HCT116 (cell line): ENCODE measurements around the gene CCDC63. TPM values are rescaled to one million over a fixed set of nuclear protein-coding genes. Genes with fewer than 3 reads are reported as not detected.

Experiments
- ATAC-seq: fragments of 200-7000 bp; cut with Tn5 transposase; 2 replicates; pipeline ENCODE4 v1.9.1; 2020; ENCODE audit warnings: mild to moderate bottlenecking, moderate library complexity
- BruUV-seq: library from RNA; stranded (reverse); fragments of 400-500 nt; replicated peaks from 2 replicates; lab custom pipeline; 2021; lab: Mats Ljungman, UMichigan
- CTCF ChIA-PET: fragments of 300-600 bp; sonication (Branson Sonifier 250); formaldehyde crosslinking; loops from one replicate; lab custom pipeline; 2021; ENCODE audit warnings: antibody characterized with exemption; lab: Charles Lee
- POLR2A ChIA-PET: fragments of 300-600, 350-600 bp; sonication (Branson Sonifier 250); formaldehyde crosslinking; loops from one replicate; lab custom pipeline; 2021; ENCODE audit warnings: antibody characterized with exemption; lab: Charles Lee
- RAD21 ChIA-PET, 2 experiments: fragments of 300-600 bp; sonication (Branson Sonifier 250); formaldehyde crosslinking; loops; one replicate each; lab custom pipeline; 2023; ENCODE audit warnings: low total read pairs in 2 of 2; ENCODE audit not compliant: uncharacterized antibody in 2 of 2, unreplicated experiment in 2 of 2, low non-redundant PET in 1 of 2; lab: Charles Lee
- DNase-seq: peaks from one replicate; pipeline ENCODE4 v3.0.0-alpha.2; 2010; ENCODE audit warnings: low read depth, low spot score
- H2AFZ ChIP-seq: fragments of 200-600 bp; shearing (Covaris generic), sonication (generic); 2 replicates; pipeline ENCODE4 v1.6.1; 2017; ENCODE audit warnings: low read depth, mixed run types, mixed read lengths, antibody characterized with exemption, low read length; ENCODE audit not compliant: poor library complexity, severe bottlenecking
- H3K27ac ChIP-seq: 2 replicates; pipeline ENCODE4 v1.5.1; 2012; ENCODE audit warnings: low read depth, low read length
- H3K27me3 ChIP-seq: fragments of 200-600 bp; sonication (generic); 2 replicates; pipeline ENCODE4 v1.6.1; 2016; ENCODE audit warnings: mixed run types, low read length, mixed read lengths; ENCODE audit not compliant: insufficient read depth
- H3K36me3 ChIP-seq, 2 experiments: fragments of 200-500 bp in 1 of 2; fragments of 200-600 bp in 1 of 2; sonication (Bioruptor generic) in 1 of 2; sonication (generic) in 1 of 2; 2 replicates each; pipeline versions ENCODE4 v1.5.1 to v1.6.1; 2014 to 2016; ENCODE audit warnings: low read length in 2 of 2, inconsistent platforms in 1 of 2, mixed read lengths in 1 of 2, mixed run types in 1 of 2; ENCODE audit not compliant: insufficient read depth in 2 of 2, control insufficient read depth in 1 of 2
- H3K4me1 ChIP-seq, 2 experiments: fragments of 200-600 bp in 1 of 2; sonication (generic) in 1 of 2; 2 replicates each; pipeline versions ENCODE4 v1.5.1 to v1.6.1; 2012 to 2017; ENCODE audit warnings: low read length in 2 of 2, inconsistent platforms in 1 of 2, mild to moderate bottlenecking in 1 of 2, mixed read lengths in 1 of 2, mixed run types in 1 of 2, moderate library complexity in 1 of 2; ENCODE audit not compliant: insufficient read depth in 2 of 2, control insufficient read depth in 1 of 2
- H3K4me2 ChIP-seq: fragments of 200-600 bp; sonication (generic); 2 replicates; pipeline ENCODE4 v1.6.1; 2017; ENCODE audit warnings: mixed run types, low read length, mixed read lengths
- H3K4me3 ChIP-seq, 2 experiments: fragments of 200-600 bp in 1 of 2; sonication (generic) in 1 of 2; replicated peaks in 1 of 2; 2 replicates each; pipeline ENCODE4 v1.5.1; 2011 to 2016; ENCODE audit warnings: low read length in 2 of 2, control low read depth in 1 of 2, low read depth in 1 of 2, mild to moderate bottlenecking in 1 of 2, mixed read lengths in 1 of 2, mixed run types in 1 of 2
- H3K79me2 ChIP-seq: fragments of 200-600 bp; sonication (generic); 2 replicates; pipeline ENCODE4 v1.6.1; 2017; ENCODE audit warnings: mild to moderate bottlenecking, mixed run types, low read length, moderate library complexity, mixed read lengths; ENCODE audit not compliant: insufficient read depth
- H3K9ac ChIP-seq: fragments of 200-600 bp; sonication (generic); 2 replicates; pipeline ENCODE4 v1.6.1; 2016; ENCODE audit warnings: low read length, mixed read lengths
- H3K9me2 ChIP-seq: fragments of 200-600 bp; sonication (generic), shearing (Covaris generic); 2 replicates; pipeline ENCODE4 v1.6.1; 2017; ENCODE audit warnings: mixed run types, mild to moderate bottlenecking, moderate library complexity; ENCODE audit not compliant: insufficient read depth
- H3K9me3 ChIP-seq, 2 experiments: fragments of 200-500 bp in 1 of 2; fragments of 200-600 bp in 1 of 2; sonication (Bioruptor generic) in 1 of 2; sonication (generic) in 1 of 2; 2 replicates each; pipeline ENCODE4 v1.6.1; 2014 to 2017; ENCODE audit warnings: low read length in 2 of 2, mixed read lengths in 2 of 2, inconsistent platforms in 1 of 2, low read depth in 1 of 2, mild to moderate bottlenecking in 1 of 2, mixed run types in 1 of 2, moderate library complexity in 1 of 2; ENCODE audit not compliant: control insufficient read depth in 1 of 2, insufficient read depth in 1 of 2
- H4K20me1 ChIP-seq: fragments of 200-600 bp; sonication (generic), shearing (Covaris generic); 2 replicates; pipeline ENCODE4 v1.6.1; 2017; ENCODE audit warnings: mixed run types, mild to moderate bottlenecking, moderate library complexity; ENCODE audit not compliant: insufficient read depth
- CBX3 ChIP-seq: IDR thresholded peaks from 2 replicates; pipeline ENCODE4 v1.6.1; 2012; ENCODE audit warnings: low read depth
- EGR1 ChIP-seq: IDR thresholded peaks from 2 replicates; pipeline ENCODE4 v1.6.1; 2012; ENCODE audit warnings: low read depth
- ELF1 ChIP-seq: IDR thresholded peaks from 2 replicates; pipeline ENCODE4 v1.6.1; 2012; ENCODE audit warnings: low read depth, borderline replicate concordance
- SIN3A ChIP-seq: IDR thresholded peaks from 2 replicates; pipeline ENCODE4 v1.6.1; 2012; ENCODE audit warnings: low read depth
- YY1 ChIP-seq: IDR thresholded peaks from 2 replicates; pipeline ENCODE4 v1.6.1; 2011; ENCODE audit warnings: low read length, low read depth, moderate library complexity, mild to moderate bottlenecking; ENCODE audit not compliant: insufficient replicate concordance; ENCODE audit errors: extremely low read depth
- ZNF274 ChIP-seq: fragments of 200-500 bp; sonication (Bioruptor generic); IDR thresholded peaks from 2 replicates; pipeline ENCODE4 v1.6.1; 2014; ENCODE audit warnings: mild to moderate bottlenecking, low read depth, low read length, inconsistent platforms
- intact Hi-C: fragments of 100-400 bp; cut with micrococcal nuclease; formaldehyde crosslinking; loops from 2 replicates; pipeline ENCODE4 v1.10.0; 2022
- total RNA-seq: library from RNA; stranded (reverse); gene quantifications from one replicate; pipeline ENCODE4 v1.2.1, GENCODE V29; 2021; ENCODE audit not compliant: unreplicated experiment
- TF ChIP-seq, protein P1 (sequence below): IDR thresholded peaks from 2 replicates; pipeline ENCODE4 v1.6.1; 2012; ENCODE audit warnings: low read depth
- TF ChIP-seq, protein P2 (sequence below), 3 experiments: fragments of 200-600 bp in 1 of 3; sonication (generic) in 1 of 3; IDR thresholded peaks in 2 of 3; conservative IDR thresholded peaks in 1 of 3; 2 replicates each; pipeline ENCODE4 v1.5.1; 2012 to 2017; ENCODE audit warnings: low read depth in 2 of 3, low read length in 2 of 3, antibody characterized with exemption in 1 of 3, borderline replicate concordance in 1 of 3, control low read depth in 1 of 3, mild to moderate bottlenecking in 1 of 3, mixed read lengths in 1 of 3, mixed run types in 1 of 3, moderate library complexity in 1 of 3; ENCODE audit not compliant: insufficient read depth in 1 of 3
- TF ChIP-seq, protein P3 (sequence below): IDR thresholded peaks from 2 replicates; pipeline ENCODE4 v1.6.1; 2012

Gene CCDC63
- total RNA-seq, 1 experiment from 2014 or later, result 0.47 TPM

DNA sequence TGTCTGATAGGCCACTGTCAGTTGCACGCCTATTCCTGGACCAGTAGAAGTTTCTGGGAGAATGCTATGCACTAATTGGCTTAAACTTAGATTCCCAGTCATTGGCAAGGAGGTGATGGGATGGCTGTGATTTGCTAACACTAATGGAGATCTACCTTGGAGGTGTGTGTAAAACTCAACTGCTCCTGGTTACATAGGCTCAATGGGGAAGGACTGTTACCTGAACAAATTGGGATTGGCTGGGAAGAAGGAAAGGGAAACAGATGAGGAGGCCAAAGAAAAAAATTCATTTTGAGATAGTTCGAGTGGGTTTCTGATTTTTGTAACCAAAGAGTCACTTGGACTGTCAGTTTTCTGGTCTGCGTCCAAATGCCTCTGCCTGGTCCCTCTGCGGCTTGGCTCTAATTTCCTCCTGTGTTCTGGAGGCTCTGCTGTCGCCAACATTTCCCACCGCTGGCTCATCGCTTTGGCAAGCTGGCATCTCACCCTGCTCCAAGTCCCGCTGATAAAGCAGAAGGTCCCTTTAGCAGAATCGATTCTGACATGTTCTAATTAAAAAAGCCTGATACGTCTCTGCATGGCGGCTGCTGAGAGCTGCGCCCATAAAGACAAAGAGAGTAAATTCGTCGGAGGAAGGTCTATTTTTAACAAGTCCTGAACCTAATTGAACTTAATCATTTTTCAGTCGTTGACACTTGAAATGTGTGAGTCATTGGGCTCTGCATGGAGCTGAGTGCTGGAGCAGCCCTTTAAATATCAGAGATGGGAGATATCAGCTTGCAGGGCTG is 2.0 kb upstream of the CCDC63 start (continued):
- TF ChIP-seq, protein P1, sequence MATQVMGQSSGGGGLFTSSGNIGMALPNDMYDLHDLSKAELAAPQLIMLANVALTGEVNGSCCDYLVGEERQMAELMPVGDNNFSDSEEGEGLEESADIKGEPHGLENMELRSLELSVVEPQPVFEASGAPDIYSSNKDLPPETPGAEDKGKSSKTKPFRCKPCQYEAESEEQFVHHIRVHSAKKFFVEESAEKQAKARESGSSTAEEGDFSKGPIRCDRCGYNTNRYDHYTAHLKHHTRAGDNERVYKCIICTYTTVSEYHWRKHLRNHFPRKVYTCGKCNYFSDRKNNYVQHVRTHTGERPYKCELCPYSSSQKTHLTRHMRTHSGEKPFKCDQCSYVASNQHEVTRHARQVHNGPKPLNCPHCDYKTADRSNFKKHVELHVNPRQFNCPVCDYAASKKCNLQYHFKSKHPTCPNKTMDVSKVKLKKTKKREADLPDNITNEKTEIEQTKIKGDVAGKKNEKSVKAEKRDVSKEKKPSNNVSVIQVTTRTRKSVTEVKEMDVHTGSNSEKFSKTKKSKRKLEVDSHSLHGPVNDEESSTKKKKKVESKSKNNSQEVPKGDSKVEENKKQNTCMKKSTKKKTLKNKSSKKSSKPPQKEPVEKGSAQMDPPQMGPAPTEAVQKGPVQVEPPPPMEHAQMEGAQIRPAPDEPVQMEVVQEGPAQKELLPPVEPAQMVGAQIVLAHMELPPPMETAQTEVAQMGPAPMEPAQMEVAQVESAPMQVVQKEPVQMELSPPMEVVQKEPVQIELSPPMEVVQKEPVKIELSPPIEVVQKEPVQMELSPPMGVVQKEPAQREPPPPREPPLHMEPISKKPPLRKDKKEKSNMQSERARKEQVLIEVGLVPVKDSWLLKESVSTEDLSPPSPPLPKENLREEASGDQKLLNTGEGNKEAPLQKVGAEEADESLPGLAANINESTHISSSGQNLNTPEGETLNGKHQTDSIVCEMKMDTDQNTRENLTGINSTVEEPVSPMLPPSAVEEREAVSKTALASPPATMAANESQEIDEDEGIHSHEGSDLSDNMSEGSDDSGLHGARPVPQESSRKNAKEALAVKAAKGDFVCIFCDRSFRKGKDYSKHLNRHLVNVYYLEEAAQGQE, result no peak
- TF ChIP-seq EGR1, result no peak

DNA sequence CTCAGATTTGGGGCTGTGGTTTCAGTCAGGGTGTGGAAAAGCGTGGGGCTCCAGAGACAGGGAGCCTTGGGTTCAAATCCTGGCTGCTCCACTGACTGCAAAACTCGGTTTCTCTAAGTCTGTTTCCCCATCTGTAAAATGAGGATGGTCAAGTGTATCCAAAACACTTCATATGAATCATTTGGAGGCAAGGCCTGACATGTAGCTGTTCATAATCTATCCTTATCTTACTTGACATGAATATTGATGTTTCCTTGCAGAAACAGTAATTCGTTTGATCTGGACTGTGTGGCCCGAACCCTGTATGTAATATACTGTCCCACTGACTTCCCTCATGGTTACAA is 1.5 kb upstream of the CCDC63 start:
- no peak overlapping the region for H3K4me3 ChIP-seq
- H4K20me1 ChIP-seq, result no peaks in the 10 kb centered on the region
- no peak overlapping the region for H3K9ac ChIP-seq
- peak overlapping the region; percentile 8; the same call in 1 of the 2 replicates for H3K4me2 ChIP-seq
- POLR2A ChIA-PET, result no interaction called here
- ATAC-seq (no peak), DNase-seq (no peak)
- TF ChIP-seq ELF1, result no peak
- TF ChIP-seq CBX3, result no peak
- TF ChIP-seq, protein P2, sequence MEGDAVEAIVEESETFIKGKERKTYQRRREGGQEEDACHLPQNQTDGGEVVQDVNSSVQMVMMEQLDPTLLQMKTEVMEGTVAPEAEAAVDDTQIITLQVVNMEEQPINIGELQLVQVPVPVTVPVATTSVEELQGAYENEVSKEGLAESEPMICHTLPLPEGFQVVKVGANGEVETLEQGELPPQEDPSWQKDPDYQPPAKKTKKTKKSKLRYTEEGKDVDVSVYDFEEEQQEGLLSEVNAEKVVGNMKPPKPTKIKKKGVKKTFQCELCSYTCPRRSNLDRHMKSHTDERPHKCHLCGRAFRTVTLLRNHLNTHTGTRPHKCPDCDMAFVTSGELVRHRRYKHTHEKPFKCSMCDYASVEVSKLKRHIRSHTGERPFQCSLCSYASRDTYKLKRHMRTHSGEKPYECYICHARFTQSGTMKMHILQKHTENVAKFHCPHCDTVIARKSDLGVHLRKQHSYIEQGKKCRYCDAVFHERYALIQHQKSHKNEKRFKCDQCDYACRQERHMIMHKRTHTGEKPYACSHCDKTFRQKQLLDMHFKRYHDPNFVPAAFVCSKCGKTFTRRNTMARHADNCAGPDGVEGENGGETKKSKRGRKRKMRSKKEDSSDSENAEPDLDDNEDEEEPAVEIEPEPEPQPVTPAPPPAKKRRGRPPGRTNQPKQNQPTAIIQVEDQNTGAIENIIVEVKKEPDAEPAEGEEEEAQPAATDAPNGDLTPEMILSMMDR (IDR thresholded peaks at IDR 0.05 in 2 of 3, conservative IDR thresholded peaks at IDR 0.05 in 1 of 3; ENCODE audit: borderline replicate concordance in 1 of 3, insufficient read depth in 1 of 3, low read depth in 2 of 3, low read length in 2 of 3), result no peak
- TF ChIP-seq EGR1, result no peak
- TF ChIP-seq SIN3A, result no peak
- TF ChIP-seq YY1, result no peak
- no peak for TF ChIP-seq ZNF274
- TF ChIP-seq, protein P3, sequence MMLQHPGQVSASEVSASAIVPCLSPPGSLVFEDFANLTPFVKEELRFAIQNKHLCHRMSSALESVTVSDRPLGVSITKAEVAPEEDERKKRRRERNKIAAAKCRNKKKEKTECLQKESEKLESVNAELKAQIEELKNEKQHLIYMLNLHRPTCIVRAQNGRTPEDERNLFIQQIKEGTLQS, result no peak
- intact Hi-C loops, result no loop called here
- no TSS peak for BruUV-seq
- H3K4me1 ChIP-seq, result peaks cover 4 to 16% of the 10 kb centered on the region in 2 experiments; a peak in 3 of 4 replicates
- RAD21 ChIA-PET, result no interaction called here
- H3K79me2 ChIP-seq, result no peaks in the 10 kb centered on the region
- no peak overlapping the region for H3K27ac ChIP-seq
- H3K9me3 ChIP-seq, result no peaks in the 10 kb centered on the region
- no peaks in the 10 kb centered on the region for H3K36me3 ChIP-seq
- peak overlapping the region; percentile 96 for H2AFZ ChIP-seq
- no peaks in the 10 kb centered on the region for H3K9me2 ChIP-seq
- H3K27me3 ChIP-seq, result no peaks in the 10 kb centered on the region
- CTCF ChIA-PET, result interaction anchor here (2.9 kb wide), 1 partner anchor 18 kb away, joined by 8 read pairs; no protein-coding TSS in a partner anchor
